IPS DF 6.9 (cell line): ENCODE results near the gene RPAP3.

Source experiments
- DNase-seq: peaks from one replicate; pipeline ENCODE4 v3.0.0-alpha.2; 2013; ENCODE audit warnings: low read depth, low spot score
- H3K27ac ChIP-seq: one replicate; pipeline ENCODE4 v1.5.1; 2013; ENCODE audit warnings: low read length, control low read depth
- H3K27me3 ChIP-seq: 2 replicates; pipeline ENCODE4 v1.6.1; 2013; ENCODE audit warnings: mild to moderate bottlenecking, low read length; ENCODE audit not compliant: control insufficient read depth, insufficient read depth
- H3K36me3 ChIP-seq: 2 replicates; pipeline ENCODE4 v1.6.1; 2013; ENCODE audit warnings: low read length; ENCODE audit not compliant: control insufficient read depth, insufficient read depth
- H3K4me1 ChIP-seq: 2 replicates; pipeline ENCODE4 v1.6.1; 2013; ENCODE audit warnings: low read length; ENCODE audit not compliant: control insufficient read depth, insufficient read depth
- H3K4me3 ChIP-seq: 2 replicates; pipeline ENCODE4 v1.5.1; 2013; ENCODE audit warnings: mild to moderate bottlenecking, low read length
- H3K9me3 ChIP-seq: 2 replicates; pipeline ENCODE4 v1.6.1; 2013; ENCODE audit warnings: low read length, inconsistent platforms; ENCODE audit not compliant: control insufficient read depth, insufficient read depth
- WGBS: extraction: QIAGEN DNeasy Blood & Tissue Kit; methylation state at CpG from one replicate; pipeline ENCODE4 v1.1.7; 2013; ENCODE audit warnings: mixed read lengths, missing lambda C conversion rate; ENCODE audit not compliant: insufficient read length, insufficient coverage; 5-methylcytosine and 5-hydroxymethylcytosine counted together

The RPAP3 gene

DNA sequence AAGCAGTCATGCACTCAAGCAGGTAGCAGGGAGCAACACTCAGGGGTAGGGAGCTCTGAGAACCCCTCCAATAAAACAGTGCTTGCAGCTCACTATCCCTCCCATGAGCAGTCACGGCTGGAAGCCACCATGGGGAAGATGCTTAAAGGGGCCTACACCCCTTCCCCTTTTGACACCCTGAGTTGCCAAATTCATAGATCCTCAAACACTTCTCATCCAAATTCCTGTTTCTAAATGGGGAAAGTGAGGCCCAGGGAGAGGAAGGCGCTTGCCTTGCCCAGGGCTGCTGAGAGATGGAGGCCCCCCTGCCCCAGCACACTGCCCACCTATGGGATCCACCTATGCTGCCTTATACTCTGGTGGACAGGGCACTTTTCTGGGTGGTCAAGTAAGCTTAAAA lies 26.7 kb upstream of the RPAP3 start:
- Histone ChIP-seq H3K27ac (no peak overlapping the region), H3K27me3 (no peaks in the 10 kb centered on the region), H3K4me3 (no peak overlapping the region), H3K9me3 (no peaks in the 10 kb centered on the region), H3K4me1 (peaks cover 5% of the 10 kb centered on the region), H3K36me3 (no peaks in the 10 kb centered on the region)
- WGBS: no CpG with 5 or more reads among the region's 2 CpGs
- DNase-seq: no peak

DNA sequence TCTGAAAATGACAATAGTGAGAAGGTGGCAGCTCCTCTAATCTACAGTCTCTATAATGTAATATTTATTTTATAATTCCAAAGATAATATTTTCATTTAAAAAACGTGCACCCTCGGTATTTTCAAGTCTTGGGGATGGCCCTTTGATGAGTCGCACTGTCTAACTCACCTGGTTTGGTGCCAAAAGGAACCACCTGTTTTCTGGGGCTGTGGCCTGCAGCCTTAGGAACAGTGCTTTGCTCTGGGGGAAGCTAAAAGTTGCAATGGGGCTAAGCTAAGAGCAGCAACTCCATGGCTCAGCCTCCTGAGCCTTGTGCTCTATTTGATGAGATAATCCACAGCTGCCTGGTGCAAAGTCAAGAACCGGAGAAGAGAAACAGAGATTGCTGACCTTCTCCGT lies 25.9 kb upstream of the RPAP3 start:
- H3K27ac ChIP-seq: no peak overlapping the region
- DNase-seq: no peak
- WGBS: no CpG with 5 or more reads among the region's 5 CpGs

GRCh38 chr12:47730341-47730744 lies 24.5 kb upstream of the RPAP3 start:
- Histone ChIP-seq H3K27me3 (no peaks in the 10 kb centered on the region), H3K27ac (no peak overlapping the region), H3K36me3 (no peaks in the 10 kb centered on the region), H3K4me1 (peaks cover 5% of the 10 kb centered on the region), H3K4me3 (no peak overlapping the region), H3K9me3 (no peaks in the 10 kb centered on the region)
- WGBS: no CpG with 5 or more reads among the region's 8 CpGs
- no peak for DNase-seq

More for the DNA sequence above, 25.9 kb upstream of the RPAP3 start:
- no peaks in the 10 kb centered on the region for H3K36me3 ChIP-seq
- no peak overlapping the region for H3K4me3 ChIP-seq
- peaks cover 5% of the 10 kb centered on the region for H3K4me1 ChIP-seq
- no peaks in the 10 kb centered on the region for H3K9me3 ChIP-seq
- no peaks in the 10 kb centered on the region for H3K27me3 ChIP-seq

- Histone ChIP-seq H3K27ac (no peak overlapping the region), H3K36me3 (no peaks in the 10 kb centered on the region), H3K4me1 (no peaks in the 10 kb centered on the region), H3K4me3 (no peak overlapping the region), H3K27me3 (no peaks in the 10 kb centered on the region), H3K9me3 (no peaks in the 10 kb centered on the region)
- no peak for DNase-seq
- WGBS: no CpG with 5 or more reads among the region's 3 CpGs
These were observed 23.4 kb upstream of the RPAP3 start for GRCh38 chr12:47729233-47729632.

DNA sequence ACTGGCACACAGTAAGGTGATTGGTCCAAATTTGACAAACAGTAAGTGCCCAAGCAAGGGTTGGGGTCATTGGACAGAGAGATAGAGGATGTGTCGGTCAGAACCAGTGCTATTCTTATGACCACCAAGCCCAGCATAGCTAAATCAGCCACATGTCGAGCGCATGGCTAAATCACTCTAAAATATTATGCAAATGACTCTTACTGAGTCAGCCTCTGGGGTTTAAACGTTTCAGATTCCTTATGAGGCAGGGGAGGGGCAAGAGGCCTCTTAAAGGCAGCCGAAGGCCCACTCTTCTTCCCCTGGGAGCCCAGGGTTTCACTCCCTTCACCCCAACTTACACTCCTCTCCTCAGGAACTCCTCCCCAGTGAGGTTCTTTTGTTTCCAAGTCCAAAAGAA lies 20.1 kb upstream of the RPAP3 start:
- WGBS: no CpG with 5 or more reads among the region's 5 CpGs

GRCh38 chr12:47725091-47725772 lies 19.4 kb upstream of the RPAP3 start, which contains the start of gene ENDOU:
Gene ENDOU (minus strand): TSS chr12:47725490. CDS start chr12:47725413, 77 bp downstream.
- Histone ChIP-seq H3K9me3 (no peaks in the 10 kb centered on the region), H3K27ac (no peak within 1 kb of the TSS), H3K4me1 (no peaks in the 10 kb centered on the region), H3K36me3 (no peaks in the 10 kb centered on the region), H3K4me3 (no peak within 1 kb of the TSS), H3K27me3 (no peaks in the 10 kb centered on the region)
- no CpG with 5 or more reads among the region's 8 CpGs for WGBS
- no peak for DNase-seq

More for the DNA sequence above, 20.1 kb upstream of the RPAP3 start:
- DNase-seq: no peak
- Histone ChIP-seq H3K9me3 (no peaks in the 10 kb centered on the region), H3K4me1 (no peaks in the 10 kb centered on the region), H3K27me3 (no peaks in the 10 kb centered on the region), H3K27ac (no peak overlapping the region), H3K36me3 (no peaks in the 10 kb centered on the region), H3K4me3 (no peak overlapping the region)

GRCh38 chr12:47722941-47723631 lies 17.3 kb upstream of the RPAP3 start:
- H3K4me3 ChIP-seq: no peak overlapping the region
- WGBS: no CpG with 5 or more reads among the region's 5 CpGs
- no peak for DNase-seq
- H3K4me1 ChIP-seq: no peaks in the 10 kb centered on the region
- no peaks in the 10 kb centered on the region for H3K9me3 ChIP-seq
- H3K27ac ChIP-seq: no peak overlapping the region
- H3K27me3 ChIP-seq: no peaks in the 10 kb centered on the region
- no peaks in the 10 kb centered on the region for H3K36me3 ChIP-seq

GRCh38 chr12:47722136-47722834 lies 16.5 kb upstream of the RPAP3 start:
- DNase-seq: no peak
- H3K36me3 ChIP-seq: no peaks in the 10 kb centered on the region
- no peak overlapping the region for H3K27ac ChIP-seq
- no peak overlapping the region for H3K4me3 ChIP-seq
- no peaks in the 10 kb centered on the region for H3K27me3 ChIP-seq
- H3K9me3 ChIP-seq: no peaks in the 10 kb centered on the region
- no peaks in the 10 kb centered on the region; the same call in 1 of the 2 replicates for H3K4me1 ChIP-seq
- WGBS: no CpG with 5 or more reads among the region's 7 CpGs

GRCh38 chr12:47721431-47721973 lies 15.7 kb upstream of the RPAP3 start:
- no peak for DNase-seq
- no peak overlapping the region for H3K4me3 ChIP-seq
- no CpG with 5 or more reads among the region's 9 CpGs for WGBS
- no peaks in the 10 kb centered on the region; the same call in 1 of the 2 replicates for H3K4me1 ChIP-seq
- H3K27me3 ChIP-seq: no peaks in the 10 kb centered on the region
- no peaks in the 10 kb centered on the region for H3K9me3 ChIP-seq
- no peaks in the 10 kb centered on the region for H3K36me3 ChIP-seq
- no peak overlapping the region for H3K27ac ChIP-seq

GRCh38 chr12:47718531-47718930 lies 12.7 kb upstream of the RPAP3 start:
- no peak for DNase-seq
- no peaks in the 10 kb centered on the region for H3K27me3 ChIP-seq
- WGBS: no CpG with 5 or more reads among the region's 1 CpG
- H3K4me1 ChIP-seq: peaks cover 3% of the 10 kb centered on the region; the same call in 1 of the 2 replicates
- no peak overlapping the region for H3K27ac ChIP-seq
- H3K9me3 ChIP-seq: no peaks in the 10 kb centered on the region
- no peaks in the 10 kb centered on the region for H3K36me3 ChIP-seq
- H3K4me3 ChIP-seq: no peak overlapping the region
